GM21717 (cell line): ENCODE data around the gene ASIC1.
A peak's percentile ranks its signal among the peaks of the same experiment; 100 is the strongest.

Experiments used
- ATAC-seq: cut with Tn5 transposase; IDR thresholded peaks from one replicate; pipeline ENCODE4 v1.9.1; 2021; ENCODE audit warnings: mild to moderate bottlenecking, moderate library complexity; ENCODE audit not compliant: unreplicated experiment

The ASIC1 gene

GRCh38 chr12:50060120-50060468, 2.7 kb downstream of the ASIC1 start:
- ATAC-seq: no peak

GRCh38 chr12:50061171-50061570, 3.8 kb downstream of the ASIC1 start:
- no peak for ATAC-seq

GRCh38 chr12:50061946-50062686, 4.7 kb downstream of the ASIC1 start:
- ATAC-seq: no peak

- no peak for ATAC-seq
Measured at GRCh38 chr12:50062728-50063460, 5.5 kb downstream of the ASIC1 start.

GRCh38 chr12:50065726-50066310, 8.4 kb downstream of the ASIC1 start:
- no peak for ATAC-seq

GRCh38 chr12:50066402-50066801, 9.0 kb downstream of the ASIC1 start:
- ATAC-seq: no peak

- ATAC-seq: no peak
Measured at GRCh38 chr12:50069069-50069468, 11.7 kb downstream of the ASIC1 start.

GRCh38 chr12:50069539-50069938, 12.1 kb downstream of the ASIC1 start:
- ATAC-seq: no peak

- ATAC-seq: no peak
Measured at GRCh38 chr12:50070314-50071060, 13.1 kb downstream of the ASIC1 start.

GRCh38 chr12:50072198-50072907, 15.0 kb downstream of the ASIC1 start:
- ATAC-seq: no peak

GRCh38 chr12:50073206-50073605, 15.8 kb downstream of the ASIC1 start:
- ATAC-seq: no peak

GRCh38 chr12:50073712-50074111, 16.3 kb downstream of the ASIC1 start:
- no peak for ATAC-seq

- peak; percentile 81 for ATAC-seq
Measured at GRCh38 chr12:50074936-50075807, 17.8 kb downstream of the ASIC1 start.

- no peak for ATAC-seq
Measured at GRCh38 chr12:50075808-50076170, 18.4 kb downstream of the ASIC1 start.

GRCh38 chr12:50077099-50077498, 19.7 kb downstream of the ASIC1 start:
- ATAC-seq: no peak

GRCh38 chr12:50078281-50078680, 20.9 kb downstream of the ASIC1 start:
- ATAC-seq: no peak

GRCh38 chr12:50079771-50080170, 22.4 kb downstream of the ASIC1 start:
- no peak for ATAC-seq

- no peak for ATAC-seq
Measured at GRCh38 chr12:50081096-50081808, 23.9 kb downstream of the ASIC1 start.

GRCh38 chr12:50082644-50083043, 25.2 kb downstream of the ASIC1 start:
- ATAC-seq: no peak
